H9 (cell line): ENCODE data around the gene SLC25A36. TPM values are rescaled to one million over a fixed set of nuclear protein-coding genes. Genes with fewer than 3 reads are reported as not detected.

Source experiments
- DNase-seq: peaks from one replicate; pipeline ENCODE4 v3.0.0-alpha.2; 2017
- H2AFZ ChIP-seq: one replicate; pipeline ENCODE4 v1.6.1; 2013; ENCODE audit warnings: mild to moderate bottlenecking, low read length, control low read depth, moderate library complexity
- H2AK5ac ChIP-seq: 2 replicates; pipeline ENCODE4 v1.6.1; 2013; ENCODE audit warnings: low read length, control low read depth, mixed read lengths; ENCODE audit not compliant: insufficient read length
- H2BK120ac ChIP-seq: one replicate; pipeline ENCODE4 v1.6.1; 2013; ENCODE audit warnings: low read depth, mild to moderate bottlenecking, low read length, control low read depth, inconsistent platforms; ENCODE audit not compliant: poor library complexity, severe bottlenecking
- H2BK12ac ChIP-seq: 2 replicates; pipeline ENCODE4 v1.6.1; 2013; ENCODE audit warnings: low read length, control low read depth, mixed read lengths, low read depth; ENCODE audit not compliant: insufficient read length
- H2BK15ac ChIP-seq: 2 replicates; pipeline ENCODE4 v1.6.1; 2013; ENCODE audit warnings: low read depth, low read length, control low read depth
- H2BK20ac ChIP-seq: one replicate; pipeline ENCODE4 v1.6.1; 2013; ENCODE audit warnings: low read depth, mild to moderate bottlenecking, low read length, control low read depth, inconsistent platforms; ENCODE audit not compliant: poor library complexity, severe bottlenecking
- H2BK5ac ChIP-seq: 2 replicates; pipeline ENCODE4 v1.6.1; 2013; ENCODE audit warnings: low read length, control low read depth, mixed read lengths; ENCODE audit not compliant: insufficient read length
- H3K14ac ChIP-seq: 2 replicates; pipeline ENCODE4 v1.6.1; 2013; ENCODE audit warnings: low read length, control low read depth; ENCODE audit not compliant: insufficient read depth
- H3K18ac ChIP-seq: 2 replicates; pipeline ENCODE4 v1.6.1; 2013; ENCODE audit warnings: low read depth, mild to moderate bottlenecking, mixed read lengths, low read length, control low read depth; ENCODE audit not compliant: insufficient read length
- H3K23ac ChIP-seq: 2 replicates; pipeline ENCODE4 v1.6.1; 2013; ENCODE audit warnings: low read length, control low read depth, mixed read lengths, low read depth; ENCODE audit not compliant: insufficient read length
- H3K23me2 ChIP-seq: 2 replicates; pipeline ENCODE4 v1.6.1; 2013; ENCODE audit warnings: low read depth, mild to moderate bottlenecking, mixed read lengths, low read length, control low read depth; ENCODE audit not compliant: insufficient read length, poor library complexity, severe bottlenecking
- H3K27ac ChIP-seq: 2 replicates; pipeline ENCODE4 v1.5.1; 2013; ENCODE audit warnings: low read length, control low read depth, mixed read lengths, low read depth; ENCODE audit not compliant: insufficient read length
- H3K27me3 ChIP-seq: 2 replicates; pipeline ENCODE4 v1.6.1; 2013; ENCODE audit warnings: low read length, control low read depth, inconsistent platforms; ENCODE audit not compliant: insufficient read depth
- H3K4ac ChIP-seq: 2 replicates; pipeline ENCODE4 v1.6.1; 2013; ENCODE audit warnings: low read depth, mild to moderate bottlenecking, control low read depth, inconsistent platforms, low read length, moderate library complexity
- H3K4me1 ChIP-seq: 2 replicates; pipeline ENCODE4 v1.6.1; 2013; ENCODE audit warnings: low read length, control low read depth, inconsistent platforms; ENCODE audit not compliant: insufficient read depth
- H3K4me2 ChIP-seq: 2 replicates; pipeline ENCODE4 v1.6.1; 2013; ENCODE audit warnings: low read length, control low read depth, mixed read lengths; ENCODE audit not compliant: insufficient read length, insufficient read depth
- H3K56ac ChIP-seq: 2 replicates; pipeline ENCODE4 v1.6.1; 2013; ENCODE audit warnings: low read depth, mild to moderate bottlenecking, mixed read lengths, low read length, control low read depth; ENCODE audit not compliant: insufficient read length
- H3K79me1 ChIP-seq: 2 replicates; pipeline ENCODE4 v1.6.1; 2013; ENCODE audit warnings: low read depth, mild to moderate bottlenecking, moderate library complexity, low read length, control low read depth, inconsistent platforms; ENCODE audit not compliant: insufficient read depth, poor library complexity, severe bottlenecking
- H3K79me2 ChIP-seq: 2 replicates; pipeline ENCODE4 v1.6.1; 2013; ENCODE audit warnings: low read length, control low read depth, inconsistent platforms; ENCODE audit not compliant: insufficient read depth
- H3K9ac ChIP-seq: 2 replicates; pipeline ENCODE4 v1.6.1; 2013; ENCODE audit warnings: low read length, control low read depth, mixed read lengths; ENCODE audit not compliant: insufficient read length; ENCODE audit errors: extremely low read depth
- H3K9me3 ChIP-seq: one replicate; pipeline ENCODE4 v1.6.1; 2013; ENCODE audit warnings: low read depth, low read length, inconsistent platforms; ENCODE audit not compliant: control insufficient read depth
- H3T11ph ChIP-seq: one replicate; pipeline ENCODE4 v1.6.1; 2013; ENCODE audit warnings: mild to moderate bottlenecking, low read length, control low read depth, inconsistent platforms
- H4K20me1 ChIP-seq: one replicate; pipeline ENCODE4 v1.6.1; 2013; ENCODE audit not compliant: control insufficient read depth, insufficient read length, insufficient read depth
- H4K5ac ChIP-seq: 2 replicates; pipeline ENCODE4 v1.6.1; 2013; ENCODE audit warnings: low read depth, mild to moderate bottlenecking, mixed read lengths, low read length, control low read depth; ENCODE audit not compliant: insufficient read length
- H4K8ac ChIP-seq: replicated peaks from 2 replicates; pipeline ENCODE4 v1.6.1; 2013; ENCODE audit warnings: low read length, control low read depth, mixed read lengths, low read depth; ENCODE audit not compliant: insufficient read length
- H4K91ac ChIP-seq: 2 replicates; pipeline ENCODE4 v1.6.1; 2013; ENCODE audit warnings: low read depth, mild to moderate bottlenecking, moderate library complexity, mixed read lengths, low read length, control low read depth; ENCODE audit not compliant: insufficient read length
- H3K27ac Mint-ChIP-seq, 3 experiments: 2 replicates in 2 of 3; 3 replicates in 1 of 3; pipeline ENCODE4 v1.8.0; 2020 to 2021; ENCODE audit warnings: mixed read lengths in 3 of 3, mild to moderate bottlenecking in 1 of 3, moderate library complexity in 1 of 3
- H3K27me3 Mint-ChIP-seq: 2 replicates; pipeline ENCODE4 v1.8.0; 2021; ENCODE audit warnings: low read depth, mild to moderate bottlenecking, moderate library complexity, mixed read lengths
- H3K36me3 Mint-ChIP-seq, 3 experiments: 2 replicates in 2 of 3; 3 replicates in 1 of 3; pipeline ENCODE4 v1.8.0; 2020 to 2021; ENCODE audit warnings: low read depth in 3 of 3, mixed read lengths in 3 of 3; ENCODE audit not compliant: insufficient read depth in 1 of 3
- H3K4me1 Mint-ChIP-seq, 2 experiments: 2 replicates each; pipeline ENCODE4 v1.8.0; 2020; ENCODE audit warnings: mixed read lengths in 2 of 2
- H3K4me3 Mint-ChIP-seq, 2 experiments: 2 replicates in 1 of 2; 3 replicates in 1 of 2; pipeline ENCODE4 v1.8.0; 2020 to 2021; ENCODE audit warnings: mild to moderate bottlenecking in 2 of 2, mixed read lengths in 2 of 2, moderate library complexity in 1 of 2
- H3K9me3 Mint-ChIP-seq, 2 experiments: 2 replicates in 1 of 2; 3 replicates in 1 of 2; pipeline ENCODE4 v1.8.0; 2020; ENCODE audit warnings: mild to moderate bottlenecking in 2 of 2, mixed read lengths in 2 of 2, moderate library complexity in 1 of 2
- CTCF ChIP-seq: fragments of 200-600 bp; sonication (generic); conservative IDR thresholded peaks from 3 replicates; pipeline ENCODE4 v1.8.0; 2021; ENCODE audit warnings: antibody characterized with exemption, mild to moderate bottlenecking
- WGBS: extraction: QIAGEN DNeasy Blood & Tissue Kit; methylation state at CpG from one replicate; pipeline ENCODE4 v1.1.7; 2013; ENCODE audit warnings: missing lambda C conversion rate, low lambda C conversion rate, mixed read lengths; ENCODE audit not compliant: insufficient read length; ENCODE audit errors: extremely low coverage; 5-methylcytosine and 5-hydroxymethylcytosine counted together
- total RNA-seq: library from RNA; stranded (reverse); gene quantifications from 2 replicates; pipeline ENCODE4 v1.2.1, GENCODE V29; 2021

The SLC25A36 gene
- total RNA-seq, 1 experiment from 2014 or later, result 70.0 TPM

GRCh38 chr3:141009496-141009895 lies 67.9 kb downstream of the SLC25A36 start:
- H3K4ac ChIP-seq, result no peak overlapping the region
- WGBS, result no CpG with 5 or more reads among the region's 3 CpGs

More at GRCh38 chr3:141009496-141009895, 67.9 kb downstream of the SLC25A36 start:
- Mint-ChIP-seq H3K36me3 (no peaks in the 10 kb centered on the region), H3K4me1 (peaks cover 14 to 15% of the 10 kb centered on the region in 2 experiments), H3K27ac (no peak overlapping the region), H3K9me3 (no peaks in the 10 kb centered on the region; a peak in 1 of 5 replicates), H3K4me3 (no peak overlapping the region), H3K27me3 (peaks cover 6% of the 10 kb centered on the region)
- H3K79me1 ChIP-seq, result no peaks in the 10 kb centered on the region
- H3K27me3 ChIP-seq, result no peaks in the 10 kb centered on the region
- H3K79me2 ChIP-seq, result no peaks in the 10 kb centered on the region
- DNase-seq, result no peak
- no peak for TF ChIP-seq CTCF
- H3T11ph ChIP-seq, result no peak overlapping the region
- H4K91ac ChIP-seq, result no peak overlapping the region
- H3K9me3 ChIP-seq, result no peaks in the 10 kb centered on the region
- no peak overlapping the region for H2BK120ac ChIP-seq
- no peak overlapping the region for H2AK5ac ChIP-seq
- H3K56ac ChIP-seq, result no peak overlapping the region
- H4K8ac ChIP-seq, result no peak overlapping the region
- H2AFZ ChIP-seq, result no peak overlapping the region
- no peak overlapping the region for H3K14ac ChIP-seq
- H2BK15ac ChIP-seq, result no peak overlapping the region
- no peak overlapping the region for H3K9ac ChIP-seq
- H2BK12ac ChIP-seq, result no peak overlapping the region
- H2BK5ac ChIP-seq, result no peak overlapping the region
- no peak overlapping the region for H3K18ac ChIP-seq
- no peak overlapping the region for H3K23ac ChIP-seq
- H4K20me1 ChIP-seq, result no peaks in the 10 kb centered on the region
- no peak overlapping the region for H3K27ac ChIP-seq
- H3K23me2 ChIP-seq, result no peaks in the 10 kb centered on the region
- peaks cover 2% of the 10 kb centered on the region; the same call in 1 of the 2 replicates for H3K4me1 ChIP-seq
- H3K4me2 ChIP-seq, result no peak overlapping the region
- H4K5ac ChIP-seq, result no peak overlapping the region
- H2BK20ac ChIP-seq, result no peak overlapping the region
